Adipose tissue (tissue), 3 donors: ENCODE measurements around the gene LBHD2. TPM values are rescaled to one million over a fixed set of nuclear protein-coding genes. Genes with fewer than 3 reads are reported as not detected.
"Not testable (repeated sequence)": the region's sequence is repeated elsewhere in the genome, so short reads cannot be mapped to it uniquely, and the experiment has no call there.

ENCODE experiments used
- H3K27ac ChIP-seq: one replicate; pipeline ENCODE4 v1.5.1; 2013; ENCODE audit warnings: low read depth, low read length
- WGBS, 3 donors: extraction: QIAGEN DNeasy Blood & Tissue Kit; methylation state at CpG; one replicate each; pipeline ENCODE4 v1.1.7; 2013; 5-methylcytosine and 5-hydroxymethylcytosine counted together
- polyA plus RNA-seq, 3 donors: library from polyadenylated mRNA; stranded (reverse); fragments of 200-250 nt; gene quantifications; one replicate each; pipeline ENCODE4 v1.2.3, GENCODE V29; 2013
- donor health status: healthy with polysubstance abuse.
- donor health status: Bipolar disorder and iron deficiency.
- donor health status: healthy.

The LBHD2 gene
- 1 to 10 TPM in 2 of 3 donors, under 1 TPM in 1; 0.09 to 3.6 (median 1.2) TPM for polyA plus RNA-seq

DNA sequence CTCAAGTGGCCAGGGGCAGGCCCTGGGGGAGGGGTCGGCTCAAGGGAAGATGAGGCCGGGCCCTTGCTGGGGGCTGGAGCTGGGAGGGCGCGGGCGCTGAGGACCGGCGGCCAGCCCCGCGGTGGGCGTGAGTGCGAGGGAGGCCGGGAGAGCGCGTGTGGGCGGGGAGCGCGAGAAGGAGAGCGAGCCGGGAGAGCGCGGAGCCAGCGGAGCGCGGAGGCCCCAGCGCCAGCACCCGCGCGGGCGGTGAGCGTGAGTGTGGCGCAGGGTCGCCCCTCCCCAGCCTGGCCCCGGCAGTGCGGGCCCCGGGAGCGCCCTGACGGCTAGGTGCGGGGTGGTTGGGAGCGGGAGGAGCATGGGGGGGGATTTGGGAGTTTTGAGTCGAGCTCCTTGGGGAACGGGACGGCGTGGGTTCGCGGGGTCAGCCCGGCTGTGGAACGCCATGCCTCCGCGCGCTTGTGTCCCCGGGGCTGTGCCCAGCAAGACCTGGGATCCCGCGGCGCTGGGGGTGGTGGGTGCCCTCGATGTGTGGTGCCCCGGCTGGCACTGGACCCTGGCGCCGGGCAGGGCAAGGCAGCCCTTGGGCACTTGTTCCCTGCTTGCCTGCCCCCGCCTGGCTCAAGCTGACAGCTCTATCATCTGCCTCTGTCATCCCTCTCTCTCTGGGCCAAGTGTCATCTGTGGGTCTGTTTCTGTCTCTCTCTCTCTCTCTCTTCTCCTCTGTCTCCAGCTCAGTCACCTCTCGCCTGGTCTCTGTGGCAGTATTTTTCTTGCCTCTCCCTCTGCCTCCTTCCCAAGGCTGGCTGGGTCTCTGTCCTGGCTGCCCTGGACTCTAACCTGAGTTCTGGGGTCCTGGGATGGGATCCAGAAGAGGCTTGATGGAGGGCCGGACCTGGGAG is at the start of gene LBHD2:
LBHD2 (plus strand) TSS at position 190 of the 899 bp plus-strand sequence. CDS start 1,803 bp downstream, outside the sequence.
- WGBS, 3 donors, result 14 to 28% (median 20%) methylated on average over 36 to 61 of the region's 61 CpGs
- H3K27ac ChIP-seq, result no peak within 1 kb of the TSS

DNA sequence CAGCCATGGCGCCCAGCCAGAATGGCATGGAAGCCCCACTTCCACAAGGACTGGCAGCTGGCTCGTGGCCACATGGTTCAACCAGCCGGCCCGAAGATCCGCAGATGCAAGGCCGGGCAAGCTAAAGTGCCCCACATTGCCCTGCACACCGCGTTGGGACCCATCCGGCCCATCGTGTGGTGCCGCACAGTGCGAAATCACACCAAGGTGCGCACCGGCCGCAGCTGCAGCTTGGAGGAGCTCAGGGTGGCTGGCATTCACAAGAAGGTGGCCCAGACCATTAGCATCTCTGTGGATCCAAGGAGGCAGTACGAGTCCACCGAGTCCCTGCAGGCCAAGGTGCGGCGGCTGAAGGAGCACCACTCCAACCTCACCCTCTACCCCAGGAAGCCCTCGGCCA is 42.5 kb upstream of the LBHD2 start:
- 96 to 98% (median 97%) methylated on average over 20 of the region's 20 CpGs for WGBS, 3 donors
- no peak overlapping the region for H3K27ac ChIP-seq

DNA sequence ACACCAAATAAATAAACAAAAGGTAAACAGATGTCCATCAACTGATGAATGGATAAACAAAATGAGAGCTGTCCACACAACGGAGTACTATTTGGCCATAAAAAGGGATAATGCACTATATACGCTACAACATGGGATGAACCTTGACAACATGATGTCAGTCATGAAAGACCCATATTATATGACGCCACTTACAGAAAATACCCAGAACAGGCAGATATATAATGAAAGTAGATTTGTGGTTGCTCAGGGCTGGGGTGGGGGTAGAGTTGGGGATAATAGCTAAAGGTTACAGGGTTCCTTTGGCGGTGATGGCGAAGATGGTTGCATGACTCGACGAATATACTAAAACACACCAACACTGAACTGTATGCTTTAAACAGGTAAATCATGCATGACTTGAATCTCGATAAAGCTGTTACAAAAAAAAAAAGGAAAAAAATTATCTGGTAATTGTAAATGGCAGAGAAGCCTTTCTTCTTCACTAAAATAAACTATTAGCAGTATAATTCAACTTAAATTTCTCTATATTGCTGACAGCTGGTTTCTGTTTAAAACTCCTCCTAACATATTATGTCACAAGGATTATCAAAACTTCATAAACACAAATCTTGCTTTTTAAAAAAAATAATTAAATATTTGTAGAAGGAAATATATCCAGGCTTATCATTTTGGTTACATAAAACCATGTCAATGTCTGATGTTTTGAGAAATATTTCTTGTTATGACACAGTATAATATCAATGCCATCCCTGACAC is 40.6 kb upstream of the LBHD2 start:
- 92 to 96% (median 94%) methylated on average over 8 of the region's 8 CpGs for WGBS, 3 donors
- H3K27ac ChIP-seq, result no peak overlapping the region

- H3K27ac ChIP-seq, result no peak overlapping the region
- 8 to 29% (median 25%) methylated on average over 14 to 15 of the region's 15 CpGs for WGBS, 3 donors
Observed at GRCh38 chr14:103045371-103045869, 38.6 kb upstream of the LBHD2 start.

GRCh38 chr14:103047453-103047852 is 36.6 kb upstream of the LBHD2 start:
- WGBS, 3 donors, result 95 to 98% (median 95%) methylated on average over 8 of the region's 8 CpGs
- not testable (repeated sequence) for H3K27ac ChIP-seq

GRCh38 chr14:103050935-103051334 is 33.1 kb upstream of the LBHD2 start:
- no peak overlapping the region for H3K27ac ChIP-seq
- WGBS, 3 donors, result 43 to 78% (median 73%) methylated on average over 5 of the region's 5 CpGs

DNA sequence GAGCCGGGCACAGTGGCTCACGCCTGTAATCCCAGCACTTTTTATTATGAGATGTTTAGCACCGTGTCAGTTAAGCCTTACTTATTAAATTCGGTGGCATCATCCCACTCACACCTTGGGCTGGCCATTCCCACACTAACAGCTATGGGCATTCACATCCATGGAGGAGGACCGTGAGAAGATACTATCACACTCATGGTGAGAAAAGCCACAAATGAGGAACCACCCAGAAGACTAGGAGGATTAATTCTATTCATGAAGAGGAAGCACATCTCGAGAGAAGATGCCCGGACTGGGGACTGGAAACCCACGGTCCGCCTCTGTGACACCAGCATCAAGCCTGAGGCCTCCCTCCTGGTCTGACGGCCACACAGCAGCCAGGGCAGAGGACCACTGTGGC is 31.6 kb upstream of the LBHD2 start:
- H3K27ac ChIP-seq, result no peak overlapping the region
- WGBS, 3 donors, result 58 to 85% (median 66%) methylated on average over 10 of the region's 10 CpGs

DNA sequence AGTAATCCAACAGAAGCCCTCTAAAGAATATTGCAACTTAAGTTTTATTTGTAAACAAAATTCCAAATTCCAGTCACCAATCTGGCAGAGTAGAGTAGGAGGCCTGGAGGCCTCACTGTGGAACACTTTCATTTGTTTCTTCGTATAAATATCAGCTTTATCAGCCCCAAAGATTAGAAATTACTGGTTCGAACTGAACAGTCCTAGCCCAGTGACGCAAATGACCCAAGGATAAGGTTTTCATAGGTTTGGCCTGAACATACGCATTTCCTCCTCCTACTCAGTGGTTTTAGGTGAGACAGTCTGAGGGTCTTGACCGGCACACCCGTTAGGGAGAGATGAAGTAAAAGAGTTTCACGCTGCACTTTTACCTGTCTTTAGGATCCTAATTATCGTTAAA is 28.3 kb upstream of the LBHD2 start:
- H3K27ac ChIP-seq, result no peak overlapping the region
- WGBS, 3 donors, result 40 to 61% (median 47%) methylated on average over 8 of the region's 8 CpGs

DNA sequence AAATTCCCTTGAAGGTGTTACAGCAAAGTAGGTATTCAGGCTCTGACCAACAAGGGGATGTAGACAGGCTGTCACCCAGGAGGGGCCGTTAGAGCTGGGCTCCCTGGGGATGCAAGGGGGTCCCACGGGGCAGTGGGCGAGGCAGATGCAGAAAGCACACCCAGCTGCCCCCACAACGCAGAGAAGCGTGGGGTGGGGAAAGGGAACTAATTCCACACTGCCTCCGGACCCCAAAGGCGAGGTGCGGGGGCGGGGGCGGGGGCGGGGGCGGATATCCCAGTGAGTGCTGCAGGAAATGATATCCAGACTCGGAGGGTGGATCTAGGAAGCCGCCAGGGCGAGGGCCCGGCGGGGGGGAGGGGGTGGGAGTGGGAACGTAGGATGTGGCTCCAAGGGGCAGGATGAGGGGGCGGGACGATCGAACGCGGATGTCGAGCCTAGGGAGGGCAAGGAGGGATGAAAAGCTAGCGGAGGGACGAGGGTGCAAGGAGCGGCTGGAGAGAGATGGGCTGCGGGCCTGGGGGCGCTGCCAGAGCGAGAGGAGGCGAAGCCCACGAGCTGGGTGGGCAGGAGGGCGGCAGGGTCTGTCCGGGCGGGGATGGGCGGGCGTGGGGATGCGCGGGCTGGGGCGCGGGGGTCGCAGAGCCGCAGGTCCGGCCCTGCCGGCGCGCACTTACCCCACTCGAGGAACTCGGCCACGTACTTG is 27.5 kb upstream of the LBHD2 start:
- peak overlapping the region; percentile 80 for H3K27ac ChIP-seq
- 1 to 3% (median 2%) methylated on average over 26 to 50 of the region's 50 CpGs for WGBS, 3 donors

DNA sequence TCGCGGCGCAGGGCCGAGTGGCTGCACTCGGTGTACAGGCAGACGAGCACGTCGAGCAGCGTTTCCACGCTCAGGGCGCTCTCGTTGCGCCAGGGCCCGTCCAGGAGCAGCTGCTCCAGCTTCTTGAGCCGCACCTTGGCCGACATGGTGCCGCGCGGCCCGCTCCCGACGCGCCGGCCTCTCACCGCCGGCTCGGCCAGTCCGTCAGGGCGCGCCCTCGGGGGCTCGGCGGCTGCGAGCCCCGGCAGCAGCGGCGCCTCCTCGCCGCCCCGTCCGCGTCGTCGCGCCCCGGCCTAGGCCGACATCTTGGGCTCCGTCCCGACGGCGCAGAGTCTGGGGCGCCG is 27.0 kb upstream of the LBHD2 start:
- 0 to 1% (median 1%) methylated on average over 35 to 53 of the region's 53 CpGs for WGBS, 3 donors
- H3K27ac ChIP-seq, result peak overlapping the region; percentile 80

- WGBS, 3 donors, result 1 to 3% (median 1%) methylated on average over 55 to 111 of the region's 113 CpGs
- H3K27ac ChIP-seq, result peak within 1 kb of the TSS; percentile 80
Observed at GRCh38 chr14:103057372-103058163, 26.4 kb upstream of the LBHD2 start, which contains the start of gene CDC42BPB. TSS of gene CDC42BPB (minus strand) at chr14:103057549. CDS start at chr14:103057173, 376 bp downstream.

- WGBS, 3 donors, result 49 to 50% (median 50%) methylated on average over 39 of the region's 39 CpGs
- no peak overlapping the region for H3K27ac ChIP-seq
Observed at GRCh38 chr14:103058164-103059055, 25.6 kb upstream of the LBHD2 start.

- WGBS, 3 donors, result 82 to 85% (median 84%) methylated on average over 5 of the region's 5 CpGs
- H3K27ac ChIP-seq, result no peak overlapping the region
Observed at GRCh38 chr14:103059556-103059955, 24.5 kb upstream of the LBHD2 start.

- WGBS, 3 donors, result 80 to 84% (median 82%) methylated on average over 6 of the region's 6 CpGs
- no peak overlapping the region for H3K27ac ChIP-seq
Observed at GRCh38 chr14:103061482-103061976, 22.5 kb upstream of the LBHD2 start.

GRCh38 chr14:103064436-103064835 is 19.6 kb upstream of the LBHD2 start:
- no peak overlapping the region for H3K27ac ChIP-seq
- 92 to 93% (median 93%) methylated on average over 4 of the region's 4 CpGs for WGBS, 3 donors

- H3K27ac ChIP-seq, result no peak overlapping the region
- 92 to 95% (median 93%) methylated on average over 12 of the region's 12 CpGs for WGBS, 3 donors
Observed at GRCh38 chr14:103064978-103065377, 19.0 kb upstream of the LBHD2 start.

DNA sequence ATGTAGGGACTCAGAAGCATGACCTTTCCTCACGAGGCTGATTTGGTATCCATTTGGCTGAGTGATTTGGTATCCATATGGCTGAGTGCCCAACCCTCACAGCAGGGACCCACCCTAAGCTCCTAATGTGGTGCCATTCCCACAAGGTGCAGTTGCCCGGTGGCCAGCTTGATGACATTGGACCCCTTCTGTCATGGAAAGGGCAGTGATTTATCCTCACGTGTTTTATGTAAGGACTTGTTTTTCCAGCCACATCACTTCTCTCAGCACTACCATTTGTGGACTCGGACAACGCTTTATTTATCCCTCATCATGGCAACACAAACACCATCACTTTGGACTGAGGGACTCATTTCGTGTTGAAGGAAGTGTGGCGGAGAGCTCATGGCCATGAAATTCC is 18.1 kb upstream of the LBHD2 start:
- WGBS, 3 donors, result 72 to 86% (median 78%) methylated on average over 7 of the region's 7 CpGs
- H3K27ac ChIP-seq, result no peak overlapping the region
